Stimulated activated naive CD8-positive, alpha-beta T cell treated with anti-CD3 and anti-CD28 coated beads, Interleukin-15, amount 100 ng/mL, for 72 hours (primary cell): Measurements from ENCODE around the gene POFUT1.
A peak's percentile ranks its signal among the peaks of the same experiment; 100 is the strongest.

ENCODE experiments used
- ATAC-seq: fragments of 150-1000 bp; cut with Tn5 transposase; 2 replicates; pipeline ENCODE4 v1.10.0; 2021; ENCODE audit warnings: mild to moderate bottlenecking, moderate library complexity
- DNase-seq, 2 donors: peaks; one replicate each; pipeline ENCODE4 v3.0.0; 2021 to 2022
- H3K27ac Mint-ChIP-seq, 2 donors: one replicate each; pipeline ENCODE4 v1.8.0; 2022; ENCODE audit warnings: mild to moderate bottlenecking in 2 of 2, mixed read lengths in 2 of 2, moderate library complexity in 2 of 2
- H3K27me3 Mint-ChIP-seq: one replicate; pipeline ENCODE4 v1.8.0; 2022; ENCODE audit warnings: mixed read lengths
- H3K4me1 Mint-ChIP-seq: one replicate; pipeline ENCODE4 v1.8.0; 2022; ENCODE audit warnings: mild to moderate bottlenecking, mixed read lengths
- H3K4me3 Mint-ChIP-seq, 2 donors: one replicate each; pipeline ENCODE4 v1.8.0; 2022; ENCODE audit warnings: mild to moderate bottlenecking in 2 of 2, mixed read lengths in 2 of 2, moderate library complexity in 1 of 2
- H3K9me3 Mint-ChIP-seq, 2 donors: one replicate each; pipeline ENCODE4 v1.8.0; 2022; ENCODE audit warnings: mixed read lengths in 2 of 2

The POFUT1 gene

GRCh38 chr20:32213870-32214269 lies 6.2 kb downstream of the POFUT1 start:
- Mint-ChIP-seq H3K4me1 (peaks cover 52% of the 10 kb centered on the region), H3K4me3 (peak overlapping the region in 1 of 2 donors; percentile 17), H3K27ac (no peak overlapping the region), H3K27me3 (no peaks in the 10 kb centered on the region), H3K9me3 (no peaks in the 10 kb centered on the region)
- ATAC-seq (no peak), DNase-seq (no peak)

GRCh38 chr20:32215147-32215546 lies 7.5 kb downstream of the POFUT1 start:
- Mint-ChIP-seq H3K27me3 (no peaks in the 10 kb centered on the region), H3K4me3 (no peak overlapping the region), H3K27ac (peak overlapping the region in 1 of 2 donors; percentile 48), H3K4me1 (peaks cover 45% of the 10 kb centered on the region), H3K9me3 (no peaks in the 10 kb centered on the region)
- DNase-seq (no peak), ATAC-seq (no peak)

- H3K27me3 Mint-ChIP-seq: no peaks in the 10 kb centered on the region
- ATAC-seq: no peak
These were observed 8.0 kb downstream of the POFUT1 start for GRCh38 chr20:32215729-32216128.

GRCh38 chr20:32216179-32217142 lies 8.8 kb downstream of the POFUT1 start:
- DNase-seq: no peak
- H3K27me3 Mint-ChIP-seq: no peaks in the 10 kb centered on the region
- H3K9me3 Mint-ChIP-seq: no peaks in the 10 kb centered on the region

More at GRCh38 chr20:32215729-32216128, 8.0 kb downstream of the POFUT1 start:
- Mint-ChIP-seq H3K27ac (no peak overlapping the region), H3K9me3 (no peaks in the 10 kb centered on the region), H3K4me3 (no peak overlapping the region), H3K4me1 (peaks cover 39% of the 10 kb centered on the region)
- no peak for DNase-seq

GRCh38 chr20:32218156-32218900 lies 10.6 kb downstream of the POFUT1 start:
- Mint-ChIP-seq H3K27ac (peak overlapping the region in 1 of 2 donors; percentile 41), H3K27me3 (no peaks in the 10 kb centered on the region), H3K9me3 (no peaks in the 10 kb centered on the region), H3K4me1 (peaks cover 23% of the 10 kb centered on the region), H3K4me3 (no peak overlapping the region)
- no peak for ATAC-seq
- no peak for DNase-seq

More at GRCh38 chr20:32216179-32217142, 8.8 kb downstream of the POFUT1 start:
- Mint-ChIP-seq H3K4me3 (no peak overlapping the region), H3K4me1 (peaks cover 32% of the 10 kb centered on the region), H3K27ac (no peak overlapping the region)
- no peak for ATAC-seq

- DNase-seq (no peak), ATAC-seq (no peak)
- Mint-ChIP-seq H3K27me3 (no peaks in the 10 kb centered on the region), H3K27ac (peak overlapping the region in 1 of 2 donors; percentile 79), H3K4me1 (peaks cover 20% of the 10 kb centered on the region), H3K4me3 (no peak overlapping the region), H3K9me3 (no peaks in the 10 kb centered on the region)
These were observed 16.8 kb downstream of the POFUT1 start for GRCh38 chr20:32224463-32224862.

- DNase-seq: no peak
- ATAC-seq: no peak
- Mint-ChIP-seq H3K9me3 (no peaks in the 10 kb centered on the region), H3K27ac (peak overlapping the region in 1 of 2 donors; percentile 28), H3K4me3 (no peak overlapping the region), H3K27me3 (no peaks in the 10 kb centered on the region), H3K4me1 (peaks cover 30% of the 10 kb centered on the region)
These were observed 18.7 kb downstream of the POFUT1 start for GRCh38 chr20:32226391-32226790.

GRCh38 chr20:32227306-32227705 lies 19.6 kb downstream of the POFUT1 start:
- H3K27me3 Mint-ChIP-seq: no peaks in the 10 kb centered on the region
- no peak overlapping the region for H3K4me3 Mint-ChIP-seq
- H3K27ac Mint-ChIP-seq: peak overlapping the region in 1 of 2 donors; percentile 35
- peaks cover 39% of the 10 kb centered on the region for H3K4me1 Mint-ChIP-seq
- ATAC-seq (no peak), DNase-seq (no peak)
- H3K9me3 Mint-ChIP-seq: no peaks in the 10 kb centered on the region

GRCh38 chr20:32227744-32228688 lies 20.3 kb downstream of the POFUT1 start:
- ATAC-seq (no peak), DNase-seq (no peak)
- Mint-ChIP-seq H3K9me3 (no peaks in the 10 kb centered on the region), H3K27ac (peak overlapping the region; percentile 39 to 83), H3K4me1 (peaks cover 46% of the 10 kb centered on the region), H3K27me3 (no peaks in the 10 kb centered on the region), H3K4me3 (no peak overlapping the region)

GRCh38 chr20:32229251-32229747 lies 21.6 kb downstream of the POFUT1 start:
- ATAC-seq (no peak), DNase-seq (no peak)
- Mint-ChIP-seq H3K4me1 (peaks cover 57% of the 10 kb centered on the region), H3K27ac (peak overlapping the region in 1 of 2 donors; percentile 54), H3K4me3 (no peak overlapping the region), H3K27me3 (no peaks in the 10 kb centered on the region), H3K9me3 (no peaks in the 10 kb centered on the region)

- ATAC-seq (no peak), DNase-seq (no peak)
- Mint-ChIP-seq H3K4me3 (peak overlapping the region in 1 of 2 donors; percentile 8), H3K27me3 (no peaks in the 10 kb centered on the region), H3K4me1 (peaks cover 61% of the 10 kb centered on the region), H3K27ac (peak overlapping the region; percentile 8 to 95), H3K9me3 (no peaks in the 10 kb centered on the region)
These were observed 23.0 kb downstream of the POFUT1 start for GRCh38 chr20:32230707-32231106.

- Mint-ChIP-seq H3K27ac (peak overlapping the region; percentile 95 to 99), H3K4me3 (peak overlapping the region; percentile 55 to 85), H3K4me1 (peaks cover 61% of the 10 kb centered on the region), H3K9me3 (no peaks in the 10 kb centered on the region), H3K27me3 (no peaks in the 10 kb centered on the region)
- no peak for ATAC-seq
- DNase-seq: no peak
These were observed 23.6 kb downstream of the POFUT1 start for GRCh38 chr20:32231245-32231644.

GRCh38 chr20:32231847-32232246 lies 24.2 kb downstream of the POFUT1 start:
- Mint-ChIP-seq H3K4me3 (peak overlapping the region; percentile 85), H3K4me1 (peaks cover 61% of the 10 kb centered on the region), H3K9me3 (no peaks in the 10 kb centered on the region), H3K27me3 (no peaks in the 10 kb centered on the region), H3K27ac (peak overlapping the region; percentile 99 to 100)
- peak; percentile 40 to 68 for DNase-seq
- ATAC-seq: peak; percentile 82

- peak overlapping the region; percentile 85 for H3K4me3 Mint-ChIP-seq
- ATAC-seq: peak; percentile 90
These were observed 24.7 kb downstream of the POFUT1 start for GRCh38 chr20:32232326-32232886.

More at GRCh38 chr20:32232326-32232886, 24.7 kb downstream of the POFUT1 start:
- Mint-ChIP-seq H3K27me3 (no peaks in the 10 kb centered on the region), H3K27ac (peak overlapping the region; percentile 99 to 100), H3K9me3 (no peaks in the 10 kb centered on the region), H3K4me1 (peaks cover 66% of the 10 kb centered on the region)
- DNase-seq: peak; percentile 56 to 76
